Motor neuron (in vitro differentiated cells): Measurements from ENCODE around the gene GMFB. TPM values are rescaled to one million over a fixed set of nuclear protein-coding genes. Genes with fewer than 3 reads are reported as not detected.
A peak's percentile ranks its signal among the peaks of the same experiment; 100 is the strongest.

Source experiments
- ATAC-seq, 8 experiments: fragments of 200-7000 bp; cut with Tn5 transposase; replicated peaks in 6 of 8; 2 replicates each; pipeline ENCODE4 v1.8.0; 2021; ENCODE audit warnings: mild to moderate bottlenecking in 8 of 8, moderate library complexity in 8 of 8
- H3K27ac ChIP-seq, 2 donors: fragments of 250-450 bp; sonication (Bioruptor Pico); 2 replicates each; pipeline ENCODE4 v1.9.0; 2021; ENCODE audit warnings: antibody characterized with exemption in 2 of 2, mild to moderate bottlenecking in 2 of 2, moderate library complexity in 1 of 2
- H3K4me1 ChIP-seq, 2 donors: fragments of 250-450 bp; sonication (Bioruptor Pico); replicated peaks in 1 of 2; 2 replicates each; pipeline ENCODE4 v1.6.1; 2021; ENCODE audit warnings: antibody characterized with exemption in 2 of 2, mild to moderate bottlenecking in 2 of 2, moderate library complexity in 1 of 2
- H3K4me3 ChIP-seq, 5 donors: fragments of 250-450 bp; sonication (Bioruptor Pico); 2 replicates each; pipeline ENCODE4 v1.9.0; 2021; ENCODE audit warnings: antibody characterized with exemption in 5 of 5, mild to moderate bottlenecking in 5 of 5, moderate library complexity in 4 of 5
- WGBS, 10 experiments: fragments of 450-650 bp; shearing (Covaris generic); methylation state at CpG; one replicate each; pipeline ENCODE4 v1.0.0; 2022; 5-methylcytosine and 5-hydroxymethylcytosine counted together
- in situ Hi-C, 9 experiments: fragments of 400-800 bp; cut with MboI; loops; one replicate each; pipeline ENCODE4 v1.15.0; 2021; ENCODE audit warnings: low sequenced_read_pairs in 9 of 9, low pct_unique_long_range_greater_than_20kb in 2 of 9; ENCODE audit not compliant: unreplicated experiment in 9 of 9
- total RNA-seq, 8 experiments: library from RNA; unstranded; fragments of 300-600 nt; gene quantifications; 2 replicates each; pipeline versions ENCODE4 v1.2.3 to v1.2.4, GENCODE V29; 2022

The GMFB gene
- 10 to 100 TPM; 42.3 to 77.8 (median 50.4) TPM for total RNA-seq

DNA sequence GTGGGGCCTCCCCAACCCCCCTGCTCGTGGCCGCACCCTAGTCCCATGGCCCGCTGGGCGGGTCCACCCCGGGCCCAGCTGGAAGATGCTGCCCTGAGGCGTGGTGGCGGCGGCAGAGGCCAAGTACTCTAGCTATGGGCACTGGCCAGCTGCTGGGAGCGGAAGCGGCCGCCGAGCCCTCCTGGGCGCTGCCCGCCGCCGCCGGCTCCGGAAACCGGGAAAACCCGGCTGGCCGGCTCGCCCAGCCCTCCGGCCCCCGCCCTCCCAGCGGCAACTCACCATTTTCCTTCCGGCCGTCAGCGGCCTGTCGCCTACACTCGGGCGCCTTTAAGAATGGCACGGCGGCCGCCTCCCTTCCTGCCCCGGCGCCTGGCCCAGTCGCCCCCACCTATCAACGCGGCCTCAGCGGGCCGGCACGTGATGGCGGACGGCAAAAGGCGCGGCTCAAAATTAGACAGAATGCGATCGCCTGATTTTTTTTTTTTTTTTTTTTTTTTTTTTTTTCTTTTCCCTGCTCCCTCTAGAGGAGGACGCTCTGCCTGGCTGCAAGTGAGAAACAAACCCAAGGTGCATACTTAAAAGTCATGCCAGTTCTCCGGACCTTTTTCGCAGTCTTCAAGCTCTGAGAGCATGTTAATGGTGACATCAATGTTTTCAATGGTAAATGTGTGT, at the start of gene GMFB:
GMFB (minus strand) TSS at position 335 of the 672 bp plus-strand sequence; CDS start at position 282, 53 bp downstream.
- Histone ChIP-seq H3K27ac (peak within 1 kb of the TSS; percentile 78 to 93), H3K4me1 (peaks cover 2 to 10% of the 10 kb centered on the region in 2 donors), H3K4me3 (peak within 1 kb of the TSS; percentile 64 to 89 (median 69))
- WGBS, 10 experiments: 0 to 1% (median 0%) methylated on average over 2 to 15 of the region's 51 CpGs; no CpG with 5 or more reads in 4 of the 10 experiments
- ATAC-seq: peak; percentile 90 to 95 (median 93)
- in situ Hi-C loops: no loop called here

- no peak for ATAC-seq
- Histone ChIP-seq H3K27ac (no peak overlapping the region), H3K4me3 (no peak overlapping the region), H3K4me1 (no peaks in the 10 kb centered on the region)
- WGBS, 10 experiments: 80 to 100% (median 97%) methylated on average over 1 to 3 of the region's 3 CpGs
- in situ Hi-C loops: no loop called here
Measured at GRCh38 chr14:54538055-54538454, 49.3 kb upstream of the GMFB start.

DNA sequence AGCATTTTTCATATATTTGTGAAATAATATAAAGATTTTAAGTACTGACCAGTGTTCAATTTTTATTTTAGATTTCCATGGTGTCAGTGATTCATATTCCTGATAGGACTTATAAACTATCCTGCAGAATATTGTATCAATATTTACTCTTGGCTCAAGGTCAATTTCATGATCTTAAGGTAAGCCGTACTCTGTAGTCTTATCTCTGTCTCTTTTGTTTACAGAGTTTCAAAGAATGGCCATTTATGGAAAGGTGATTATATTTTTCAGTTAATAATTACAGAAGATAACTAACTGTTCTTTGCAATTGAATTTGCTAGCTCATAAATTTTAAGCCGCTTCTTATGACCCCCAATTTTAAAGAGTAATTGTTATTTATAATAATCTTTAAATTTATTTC, 48.9 kb upstream of the GMFB start:
- no peaks in the 10 kb centered on the region for H3K4me1 ChIP-seq
- in situ Hi-C loops: no loop called here
- WGBS, 10 experiments: 79 to 100% (median 100%) methylated on average over 2 of the region's 2 CpGs; no CpG with 5 or more reads in 1 of the 10 experiments
- ATAC-seq: no peak
- no peak overlapping the region for H3K27ac ChIP-seq
- H3K4me3 ChIP-seq: no peak overlapping the region

DNA sequence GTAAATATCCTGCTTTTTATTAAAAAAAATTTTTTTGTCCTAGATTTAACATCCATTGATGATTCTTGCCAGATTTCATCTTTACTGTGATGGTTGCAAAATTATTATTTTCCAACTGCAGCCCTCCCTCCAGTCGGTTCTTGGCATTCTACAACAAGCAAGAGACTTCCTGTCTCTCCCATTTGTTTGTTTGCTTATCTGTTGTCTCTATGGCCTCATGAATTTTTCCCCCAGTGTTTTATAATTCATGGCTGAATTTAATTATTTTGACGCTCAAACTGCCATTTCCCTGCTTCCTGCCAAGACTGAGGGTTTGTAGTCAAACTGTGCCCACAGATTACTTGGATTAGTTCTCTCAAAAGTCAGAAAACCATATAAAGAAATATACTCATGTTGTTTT, 46.9 kb upstream of the GMFB start:
- Histone ChIP-seq H3K4me1 (no peaks in the 10 kb centered on the region), H3K27ac (no peak overlapping the region), H3K4me3 (no peak overlapping the region)
- peak in 1 of 8 experiments; percentile 23 for ATAC-seq
- in situ Hi-C loops: no loop called here
- 17 to 89% (median 55%) methylated on average over 1 to 2 of the region's 2 CpGs for WGBS, 10 experiments

DNA sequence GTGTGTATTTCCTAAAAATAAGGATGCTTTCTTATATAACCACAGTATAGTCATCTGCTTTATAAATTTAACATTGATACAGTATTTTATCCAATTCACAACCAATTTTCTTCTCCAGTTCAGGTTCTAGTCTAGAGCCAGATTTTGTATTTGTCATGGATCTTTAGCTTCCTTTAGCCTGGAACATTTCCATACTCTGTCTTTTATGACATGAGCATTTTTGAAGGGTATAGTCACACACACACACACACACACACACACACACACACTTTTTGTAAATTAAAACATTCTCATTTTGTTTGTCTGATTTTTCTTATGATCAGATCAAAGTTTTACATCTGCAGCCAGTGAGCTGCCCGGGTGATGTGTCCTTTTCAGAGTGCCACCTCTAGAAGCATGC, 46.3 kb upstream of the GMFB start:
- ATAC-seq: no peak
- H3K4me3 ChIP-seq: no peak overlapping the region
- in situ Hi-C loops: no loop called here
- WGBS, 10 experiments: 0 to 93% (median 61%) methylated on average over 1 of the region's 1 CpG; no CpG with 5 or more reads in 4 of the 10 experiments
- H3K27ac ChIP-seq: no peak overlapping the region
- no peaks in the 10 kb centered on the region for H3K4me1 ChIP-seq

- Histone ChIP-seq H3K27ac (no peak overlapping the region), H3K4me3 (no peak overlapping the region), H3K4me1 (no peaks in the 10 kb centered on the region)
- ATAC-seq: no peak
- WGBS, 10 experiments: 67 to 100% (median 93%) methylated on average over 1 of the region's 1 CpG; no CpG with 5 or more reads in 1 of the 10 experiments
- in situ Hi-C loops: no loop called here
Measured at GRCh38 chr14:54533100-54533499, 44.3 kb upstream of the GMFB start.

DNA sequence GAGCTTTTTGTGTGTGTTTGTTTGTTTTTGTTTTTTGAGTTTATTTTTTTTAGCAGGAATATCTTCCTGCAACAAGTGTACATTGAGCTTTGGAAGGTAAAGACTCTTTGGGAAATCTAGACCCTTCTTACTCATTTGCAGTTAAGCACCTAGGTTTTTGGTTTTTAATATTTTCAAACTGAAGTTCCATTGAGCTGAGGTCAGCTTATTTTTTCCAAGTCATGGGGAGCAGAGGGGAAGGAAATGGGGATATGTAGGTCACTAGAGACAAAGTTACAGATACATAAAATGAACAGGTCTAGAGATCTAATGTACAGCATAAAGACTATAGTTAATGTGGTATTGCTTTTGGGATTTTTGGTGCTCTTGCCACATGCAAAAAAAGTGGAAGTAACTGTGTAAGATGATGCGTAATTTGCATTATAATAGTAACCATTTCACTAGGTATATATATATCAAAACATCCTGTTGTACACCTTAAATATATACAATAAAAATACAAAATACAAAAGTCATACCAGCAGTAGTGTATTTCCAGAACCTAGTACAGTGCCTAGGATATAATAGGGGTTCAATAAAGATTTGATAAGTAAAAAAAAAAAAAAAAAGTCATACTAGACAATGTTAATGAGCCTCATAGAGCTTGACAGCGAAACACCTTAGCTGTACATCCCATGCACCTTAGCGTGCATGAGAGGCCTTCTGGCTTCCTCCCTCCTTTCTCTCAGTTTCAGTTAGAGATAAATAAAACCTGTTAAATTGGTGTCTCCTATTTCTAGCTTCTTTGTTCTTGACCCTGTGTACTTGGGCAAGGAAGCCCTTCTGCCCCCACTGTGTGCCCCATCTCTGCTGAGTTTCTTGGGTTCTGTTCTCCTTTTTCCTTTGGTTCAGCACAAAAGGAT, 43.6 kb upstream of the GMFB start:
- ATAC-seq: no peak
- no peak overlapping the region for H3K4me3 ChIP-seq
- 66 to 100% (median 93%) methylated on average over 1 to 3 of the region's 3 CpGs for WGBS, 10 experiments
- in situ Hi-C loops: no loop called here
- H3K27ac ChIP-seq: no peak overlapping the region
- no peaks in the 10 kb centered on the region for H3K4me1 ChIP-seq

DNA sequence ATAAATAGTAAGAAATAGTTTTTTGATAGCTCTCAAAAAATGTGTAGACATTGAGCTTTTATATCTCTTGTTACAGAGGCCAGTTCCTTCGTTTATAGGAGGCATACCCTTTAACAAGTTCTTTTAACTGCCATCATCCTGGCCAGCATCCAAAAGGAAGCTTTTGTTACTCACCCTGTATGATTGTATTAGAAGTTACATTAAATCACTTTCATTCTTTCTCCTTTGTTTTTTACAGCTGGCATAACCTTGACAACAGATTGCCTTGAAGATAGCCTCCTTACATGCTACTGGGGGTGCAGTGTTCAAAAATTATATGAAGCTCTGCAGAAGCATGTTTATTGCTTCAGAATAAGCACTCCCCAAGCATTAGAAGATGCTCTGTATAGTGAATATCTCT, 41.0 kb upstream of the GMFB start:
- WGBS, 10 experiments: 14 to 100% (median 45%) methylated on average over 1 of the region's 1 CpG; no CpG with 5 or more reads in 4 of the 10 experiments
- peak in 3 of 8 experiments; percentile 35 to 81 (median 60) for ATAC-seq

DNA sequence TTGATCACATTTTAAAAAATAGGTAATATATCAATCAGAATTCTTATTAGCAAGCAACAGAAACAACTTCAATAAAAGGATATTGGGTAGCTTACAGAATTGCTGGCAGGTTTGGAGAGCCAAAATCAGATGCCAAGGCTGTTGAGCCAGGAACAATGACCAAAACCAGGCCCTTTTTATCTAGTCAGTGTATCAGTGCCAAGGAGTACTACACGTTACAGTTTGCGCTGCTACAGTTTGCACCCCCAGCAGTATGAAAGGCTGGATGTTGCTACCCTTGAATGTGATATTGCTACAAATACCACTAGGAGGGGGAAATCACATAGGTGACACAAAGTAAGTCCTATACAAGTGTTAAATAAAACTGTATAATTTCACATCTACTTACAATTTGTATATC, 40.2 kb upstream of the GMFB start:
- H3K4me1 ChIP-seq: no peaks in the 10 kb centered on the region
- H3K27ac ChIP-seq: no peak overlapping the region
- in situ Hi-C loops: no loop called here
- H3K4me3 ChIP-seq: no peak overlapping the region
- ATAC-seq: no peak
- 50 to 100% (median 90%) methylated on average over 1 to 2 of the region's 2 CpGs; no CpG with 5 or more reads in 5 of the 10 experiments for WGBS, 10 experiments

More for the DNA sequence above, 41.0 kb upstream of the GMFB start:
- Histone ChIP-seq H3K27ac (no peak overlapping the region), H3K4me3 (no peak overlapping the region), H3K4me1 (no peaks in the 10 kb centered on the region)
- in situ Hi-C loops: no loop called here

GRCh38 chr14:54524410-54524809, 35.6 kb upstream of the GMFB start:
- in situ Hi-C loops: no loop called here
- Histone ChIP-seq H3K27ac (no peak overlapping the region), H3K4me1 (no peaks in the 10 kb centered on the region), H3K4me3 (no peak overlapping the region)
- ATAC-seq: no peak
- 80 to 100% (median 93%) methylated on average over 1 to 4 of the region's 4 CpGs; no CpG with 5 or more reads in 1 of the 10 experiments for WGBS, 10 experiments

DNA sequence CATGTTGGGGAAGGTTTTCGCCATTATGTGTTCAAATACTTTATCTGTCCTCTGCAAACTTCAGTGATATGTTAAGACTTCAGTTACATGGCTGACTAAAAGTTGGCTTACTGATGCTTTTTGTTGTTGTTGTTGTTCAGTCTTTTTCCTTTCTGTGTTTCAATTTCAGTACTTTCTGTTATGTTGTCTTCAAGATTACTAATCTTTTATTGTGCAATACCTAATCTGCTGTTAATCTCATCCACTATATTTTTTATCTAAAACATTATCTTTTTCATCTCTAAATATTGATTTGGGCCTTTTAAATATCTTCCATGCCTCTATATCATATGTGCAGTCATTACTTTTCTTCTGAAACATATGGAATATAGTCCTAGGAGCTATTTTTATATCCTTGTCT, 27.9 kb upstream of the GMFB start:
- in situ Hi-C loops: no loop called here
- no peak overlapping the region for H3K4me3 ChIP-seq
- no peak overlapping the region for H3K27ac ChIP-seq
- WGBS, 10 experiments: 86 to 100% (median 100%) methylated on average over 1 of the region's 1 CpG; no CpG with 5 or more reads in 1 of the 10 experiments
- ATAC-seq: no peak
- no peaks in the 10 kb centered on the region for H3K4me1 ChIP-seq

- no peak for ATAC-seq
- peaks cover 5% of the 10 kb centered on the region in 2 donors for H3K4me1 ChIP-seq
- in situ Hi-C loops: no loop called here
- 26 to 100% (median 79%) methylated on average over 1 of the region's 1 CpG; no CpG with 5 or more reads in 1 of the 10 experiments for WGBS, 10 experiments
- no peak overlapping the region for H3K27ac ChIP-seq
- H3K4me3 ChIP-seq: no peak overlapping the region
Measured at GRCh38 chr14:54515670-54516069, 26.9 kb upstream of the GMFB start.

- no peak for ATAC-seq
- no peak overlapping the region for H3K4me3 ChIP-seq
- WGBS, 10 experiments: 83 to 100% (median 100%) methylated on average over 1 of the region's 1 CpG; no CpG with 5 or more reads in 5 of the 10 experiments
- in situ Hi-C loops: no loop called here
- H3K4me1 ChIP-seq: peaks cover 6% of the 10 kb centered on the region in 2 donors
- no peak overlapping the region for H3K27ac ChIP-seq
Measured at GRCh38 chr14:54512393-54512792, 23.6 kb upstream of the GMFB start.
